HG03520 (cell line): ENCODE results near the gene CST5.
"Not testable (repeated sequence)": the region's sequence is repeated elsewhere in the genome, so short reads cannot be mapped to it uniquely, and the experiment has no call there.

Source experiments
- ATAC-seq: cut with Tn5 transposase; IDR thresholded peaks from one replicate; pipeline ENCODE4 v1.9.1; 2021; ENCODE audit warnings: mild to moderate bottlenecking, moderate library complexity; ENCODE audit not compliant: unreplicated experiment

The CST5 gene

GRCh38 chr20:23879328-23879798 is at the start of gene CST5:
Gene CST5, minus strand, starts transcription at chr20:23879748. Its CDS starts 72 bp downstream, at chr20:23879676.
- no peak for ATAC-seq

GRCh38 chr20:23928788-23929187 is 49.2 kb upstream of the CST5 start:
- ATAC-seq, result no peak

GRCh38 chr20:23928353-23928752 is 48.8 kb upstream of the CST5 start:
- ATAC-seq, result no peak

GRCh38 chr20:23926944-23927872 is 47.7 kb upstream of the CST5 start:
- ATAC-seq, result no peak

GRCh38 chr20:23926526-23926880 is 47.0 kb upstream of the CST5 start:
- no peak for ATAC-seq

GRCh38 chr20:23925789-23926525 is 46.4 kb upstream of the CST5 start:
- ATAC-seq, result no peak

GRCh38 chr20:23924751-23925150 is 45.2 kb upstream of the CST5 start:
- no peak for ATAC-seq

GRCh38 chr20:23923891-23924435 is 44.4 kb upstream of the CST5 start:
- ATAC-seq, result no peak

GRCh38 chr20:23923311-23923710 is 43.8 kb upstream of the CST5 start:
- no peak for ATAC-seq

- ATAC-seq, result no peak
Observed at GRCh38 chr20:23920408-23921325, 41.1 kb upstream of the CST5 start.

GRCh38 chr20:23918896-23919295 is 39.3 kb upstream of the CST5 start:
- no peak for ATAC-seq

GRCh38 chr20:23918101-23918862 is 38.7 kb upstream of the CST5 start:
- ATAC-seq, result no peak

GRCh38 chr20:23917024-23917725 is 37.6 kb upstream of the CST5 start:
- no peak for ATAC-seq

- no peak for ATAC-seq
Observed at GRCh38 chr20:23915844-23916243, 36.3 kb upstream of the CST5 start.

GRCh38 chr20:23914469-23914868 is 34.9 kb upstream of the CST5 start:
- not testable (repeated sequence) for ATAC-seq

- no peak for ATAC-seq
Observed at GRCh38 chr20:23910210-23910609, 30.7 kb upstream of the CST5 start.

- no peak for ATAC-seq
Observed at GRCh38 chr20:23909390-23909789, 29.8 kb upstream of the CST5 start.

GRCh38 chr20:23907579-23907978 is 28.0 kb upstream of the CST5 start:
- no peak for ATAC-seq

GRCh38 chr20:23902396-23902795 is 22.8 kb upstream of the CST5 start:
- ATAC-seq, result not testable (repeated sequence)
